IMR-90 (cell line): ENCODE data around the gene NECAB2. TPM values are rescaled to one million over a fixed set of nuclear protein-coding genes. Genes with fewer than 3 reads are reported as not detected.

Experiments
- ATAC-seq: fragments of 200-7000 bp; cut with Tn5 transposase; 2 replicates; pipeline ENCODE4 v1.9.1; 2020; ENCODE audit warnings: low read depth, mild to moderate bottlenecking, moderate library complexity
- BruUV-seq: library from RNA; stranded (reverse); fragments of 400-500 nt; replicated peaks from 2 replicates; lab custom pipeline; 2021; lab: Mats Ljungman, UMichigan
- CTCF ChIA-PET: fragments of 300-600 bp; formaldehyde crosslinking; extraction: SDS; loops from one replicate; lab custom pipeline; 2021; ENCODE audit warnings: antibody characterized with exemption; lab: Yijun Ruan, JAX
- POLR2A ChIA-PET: fragments of 300-600 bp; sonication (Branson Sonifier 250); formaldehyde crosslinking; loops from one replicate; lab custom pipeline; 2022; ENCODE audit warnings: antibody characterized with exemption; ENCODE audit not compliant: unreplicated experiment; lab: Charles Lee
- DNase-seq: peaks from one replicate; pipeline ENCODE4 v3.0.0; 2013
- H2AFZ ChIP-seq: replicated peaks from 2 replicates; pipeline ENCODE3; 2013; ENCODE audit warnings: low read length, mild to moderate bottlenecking; ENCODE audit not compliant: poor library complexity
- H2AK5ac ChIP-seq: 2 replicates; pipeline ENCODE4 v1.6.1; 2013; ENCODE audit warnings: low read depth, low read length, inconsistent platforms
- H2AK9ac ChIP-seq: replicated peaks from 2 replicates; pipeline ENCODE3; 2013; ENCODE audit warnings: mild to moderate bottlenecking, low read depth, low read length, moderate library complexity; ENCODE audit not compliant: poor library complexity
- H2BK120ac ChIP-seq: 2 replicates; pipeline ENCODE4 v1.6.1; 2013; ENCODE audit warnings: low read depth, low read length, inconsistent platforms
- H2BK15ac ChIP-seq: 3 replicates; pipeline ENCODE4 v1.6.1; 2013; ENCODE audit warnings: low read depth, low read length, inconsistent platforms
- H2BK20ac ChIP-seq: 2 replicates; pipeline ENCODE4 v1.6.1; 2013; ENCODE audit warnings: low read depth, mild to moderate bottlenecking, inconsistent platforms, low read length, moderate library complexity
- H2BK5ac ChIP-seq: 2 replicates; pipeline ENCODE4 v1.6.1; 2013; ENCODE audit warnings: mild to moderate bottlenecking, low read depth, low read length, inconsistent platforms; ENCODE audit not compliant: poor library complexity, severe bottlenecking
- H3K14ac ChIP-seq: replicated peaks from 2 replicates; pipeline ENCODE4 v1.6.1; 2013; ENCODE audit warnings: low read depth, low read length, inconsistent platforms
- H3K18ac ChIP-seq: 2 replicates; pipeline ENCODE4 v1.6.1; 2013; ENCODE audit warnings: low read depth, low read length, control low read depth
- H3K23ac ChIP-seq: 2 replicates; pipeline ENCODE4 v1.6.1; 2013; ENCODE audit warnings: low read depth, low read length, inconsistent platforms
- H3K27ac ChIP-seq: 2 replicates; pipeline ENCODE4 v1.5.1; 2013; ENCODE audit warnings: mild to moderate bottlenecking, control low read depth, low read length; ENCODE audit not compliant: insufficient read depth
- H3K27me3 ChIP-seq: 2 replicates; pipeline ENCODE4 v1.6.1; 2013; ENCODE audit warnings: low read length; ENCODE audit not compliant: control insufficient read depth, insufficient read depth
- H3K36me3 ChIP-seq: 2 replicates; pipeline ENCODE4 v1.6.1; 2013; ENCODE audit warnings: low read length, mixed read lengths; ENCODE audit not compliant: control insufficient read depth, insufficient read depth
- H3K4ac ChIP-seq: 2 replicates; pipeline ENCODE4 v1.6.1; 2013; ENCODE audit warnings: low read depth, low read length, inconsistent platforms
- H3K4me1 ChIP-seq: 2 replicates; pipeline ENCODE4 v1.6.1; 2013; ENCODE audit warnings: low read length, mixed read lengths; ENCODE audit not compliant: control insufficient read depth, insufficient read depth
- H3K4me2 ChIP-seq: 2 replicates; pipeline ENCODE4 v1.6.1; 2013; ENCODE audit warnings: low read depth, mild to moderate bottlenecking, control low read depth, low read length, moderate library complexity
- H3K4me3 ChIP-seq: 2 replicates; pipeline ENCODE4 v1.5.1; 2013; ENCODE audit warnings: low read depth, mild to moderate bottlenecking, control low read depth, low read length, moderate library complexity; ENCODE audit not compliant: insufficient read depth
- H3K56ac ChIP-seq: 2 replicates; pipeline ENCODE4 v1.6.1; 2013; ENCODE audit warnings: low read length, inconsistent platforms; ENCODE audit not compliant: insufficient read depth; ENCODE audit errors: extremely low read depth
- H3K79me1 ChIP-seq, 2 experiments: 2 replicates each; pipeline ENCODE4 v1.6.1; 2013; ENCODE audit warnings: low read length in 2 of 2, inconsistent platforms in 1 of 2, low read depth in 1 of 2
- H3K9ac ChIP-seq: 2 replicates; pipeline ENCODE4 v1.6.1; 2013; ENCODE audit warnings: low read depth, low read length, control low read depth
- H3K9me1 ChIP-seq: 2 replicates; pipeline ENCODE4 v1.6.1; 2013; ENCODE audit warnings: low read length, inconsistent platforms; ENCODE audit not compliant: insufficient read depth
- H3K9me3 ChIP-seq: 2 replicates; pipeline ENCODE4 v1.6.1; 2013; ENCODE audit warnings: low read length; ENCODE audit not compliant: control insufficient read depth, insufficient read depth
- H4K20me1 ChIP-seq: 2 replicates; pipeline ENCODE4 v1.6.1; 2013; ENCODE audit warnings: low read length, inconsistent platforms; ENCODE audit not compliant: insufficient read depth
- H4K5ac ChIP-seq: 2 replicates; pipeline ENCODE4 v1.6.1; 2013; ENCODE audit warnings: mild to moderate bottlenecking, low read depth, low read length, control low read depth
- H4K8ac ChIP-seq, 2 experiments: 2 replicates each; pipeline ENCODE4 v1.6.1; 2013; ENCODE audit warnings: low read depth in 2 of 2, low read length in 2 of 2, control low read depth in 1 of 2, inconsistent platforms in 1 of 2
- H4K91ac ChIP-seq: 2 replicates; pipeline ENCODE4 v1.6.1; 2013; ENCODE audit warnings: low read depth, low read length, inconsistent platforms; ENCODE audit not compliant: insufficient read depth
- BHLHE40 ChIP-seq: fragments of 150-350 bp; IDR thresholded peaks from 2 replicates; pipeline ENCODE4 v1.6.1; 2016; ENCODE audit warnings: mild to moderate bottlenecking, low read depth, low read length
- CEBPB ChIP-seq: IDR thresholded peaks from 2 replicates; pipeline ENCODE4 v1.6.1; 2012; ENCODE audit warnings: low read depth, low read length, improper control_type of control experiment
- CHD1 ChIP-seq: IDR thresholded peaks from 2 replicates; pipeline ENCODE4 v1.6.1; 2012; ENCODE audit warnings: low read depth, low read length, improper control_type of control experiment
- ELK1 ChIP-seq: fragments of 150-350 bp; IDR thresholded peaks from 2 replicates; pipeline ENCODE4 v1.6.1; 2016; ENCODE audit warnings: low read depth, mild to moderate bottlenecking, low read length, moderate library complexity, borderline replicate concordance
- FOS ChIP-seq: fragments of 150-350 bp; IDR thresholded peaks from 2 replicates; pipeline ENCODE4 v1.6.1; 2016; ENCODE audit warnings: low read depth, low read length
- MAFK ChIP-seq: IDR thresholded peaks from 2 replicates; pipeline ENCODE4 v1.6.1; 2012; ENCODE audit warnings: low read depth, low read length, improper control_type of control experiment
- MAZ ChIP-seq: IDR thresholded peaks from 2 replicates; pipeline ENCODE4 v1.6.1; 2012; ENCODE audit warnings: low read depth, mild to moderate bottlenecking, low read length, improper control_type of control experiment, moderate library complexity, borderline replicate concordance
- MXI1 ChIP-seq: IDR thresholded peaks from 2 replicates; pipeline ENCODE4 v1.6.1; 2012; ENCODE audit warnings: low read depth, mild to moderate bottlenecking, low read length, moderate library complexity, borderline replicate concordance
- NFE2L2 ChIP-seq: fragments of 150-350 bp; IDR thresholded peaks from 2 replicates; pipeline ENCODE4 v1.6.1; 2016; ENCODE audit warnings: low read depth, mild to moderate bottlenecking, low read length
- POLR2A ChIP-seq: IDR thresholded peaks from 2 replicates; pipeline ENCODE4 v1.6.1; 2012; ENCODE audit warnings: mild to moderate bottlenecking, low read depth, low read length
- RAD21 ChIP-seq: IDR thresholded peaks from 2 replicates; pipeline ENCODE4 v1.6.1; 2012; ENCODE audit warnings: low read length, improper control_type of control experiment
- RCOR1 ChIP-seq: IDR thresholded peaks from 2 replicates; pipeline ENCODE4 v1.6.1; 2012; ENCODE audit warnings: mild to moderate bottlenecking, low read length, improper control_type of control experiment; ENCODE audit not compliant: insufficient replicate concordance
- RFX5 ChIP-seq: IDR thresholded peaks from 2 replicates; pipeline ENCODE4 v1.8.0; 2012; ENCODE audit warnings: low read depth, mild to moderate bottlenecking, low read length, moderate library complexity
- SMC3 ChIP-seq: fragments of 150-350 bp; IDR thresholded peaks from 2 replicates; pipeline ENCODE4 v1.6.1; 2016; ENCODE audit warnings: low read depth, mild to moderate bottlenecking, antibody characterized with exemption, low read length, moderate library complexity
- USF2 ChIP-seq: fragments of 150-350 bp; IDR thresholded peaks from 2 replicates; pipeline ENCODE4 v1.6.1; 2017; ENCODE audit warnings: mild to moderate bottlenecking, antibody characterized with exemption, low read length, low read depth
- whole genome bisulfite sequencing, 2 experiments: methylation state at CpG; one replicate each; pipeline versions ENCODE4 v1.1.5 to v1.1.7; 2013; ENCODE audit warnings: missing lambda C conversion rate in 2 of 2; ENCODE audit not compliant: insufficient read length in 1 of 2; ENCODE audit errors: extremely low coverage in 2 of 2; 5-methylcytosine and 5-hydroxymethylcytosine counted together
- dilution Hi-C: fragments of 300-500 bp; cut with HindIII; formaldehyde crosslinking; loops from one replicate; pipeline ENCODE4 v1.14.3; 2018; ENCODE audit warnings: low sequenced_read_pairs; ENCODE audit not compliant: unreplicated experiment
- in situ Hi-C: fragments of 300-500 bp; cut with MboI; formaldehyde crosslinking; loops from 3 replicates; pipeline ENCODE4 v1.14.3; 2019; ENCODE audit warnings: low sequenced_read_pairs, inconsistent platforms, mixed read lengths
- intact Hi-C: fragments of 100-400 bp; cut with micrococcal nuclease; formaldehyde crosslinking; loops from 2 replicates; pipeline ENCODE4 v1.10.0; 2022
- polyA plus RNA-seq, 3 experiments: library from polyadenylated mRNA; depleted of rRNA; stranded (reverse); fragments of >200 nt; gene quantifications; 2 replicates each; pipeline ENCODE4 v1.2.3, GENCODE V29; 2012; ENCODE audit warnings: low replicate concordance in 1 of 3
- total RNA-seq: library from RNA; depleted of rRNA; stranded (reverse); fragments of >200 nt; gene quantifications from 2 replicates; pipeline ENCODE4 v1.2.3, GENCODE V29; 2012
- TF ChIP-seq, protein P1 (sequence below): conservative IDR thresholded peaks from 2 replicates; pipeline ENCODE4 v1.5.1; 2012; ENCODE audit warnings: mild to moderate bottlenecking, low read depth, low read length, improper control_type of control experiment

Gene NECAB2
- total and polyA plus RNA-seq, 2 of the 4 experiments (the other 2 are of a cell fraction), result 0.27 TPM; not detected in 1

- no TSS peak for BruUV-seq
- Histone ChIP-seq H3K36me3 (peaks cover 10% of the 10 kb centered on the region), H3K18ac (no peak overlapping the region), H4K5ac (no peak overlapping the region), H4K20me1 (peaks cover 21% of the 10 kb centered on the region; the same call in 1 of the 2 replicates), H3K14ac (no peak overlapping the region), H2BK120ac (no peak overlapping the region), H2BK15ac (no peak overlapping the region), H3K9me3 (no peaks in the 10 kb centered on the region), H3K4me2 (peak overlapping the region; percentile 53), H2AK9ac (peak overlapping the region; percentile 85), H2BK5ac (no peak overlapping the region), H3K27ac (no peak overlapping the region), H3K4me1 (peaks cover 14% of the 10 kb centered on the region), H3K27me3 (no peaks in the 10 kb centered on the region), H3K79me1 (peaks cover 0 to 25% of the 10 kb centered on the region in 2 experiments; a peak in 1 of 4 replicates), H3K56ac (no peak overlapping the region), H3K4me3 (no peak overlapping the region), H3K9me1 (peaks cover 8% of the 10 kb centered on the region), H3K9ac (0 out of 2 replicates have a peak overlapping the region, but pooled peaks have one; percentile 2), H3K23ac (no peak overlapping the region), H2AFZ (no peak overlapping the region), H2BK20ac (no peak overlapping the region), H3K4ac (peak overlapping the region; percentile 19; the same call in 1 of the 2 replicates), H4K91ac (0 out of 2 replicates have a peak overlapping the region, but pooled peaks have one; percentile 35), H2AK5ac (peak overlapping the region; percentile 13; the same call in 1 of the 2 replicates), H4K8ac (no peak overlapping the region; a peak in 1 of 4 replicates)
- ChIA-PET CTCF (interaction anchor here (0.8 to 1.4 kb wide), 2 partner anchors 10 to 109 kb away, joined by 3 to 4 read pairs; no protein-coding TSS in a partner anchor), POLR2A (no interaction called here)
- WGBS, 2 experiments, result 73% methylated on average over 2 of the region's 9 CpGs; no CpG with 5 or more reads in 1 of the 2 experiments
- TF ChIP-seq, protein P1, sequence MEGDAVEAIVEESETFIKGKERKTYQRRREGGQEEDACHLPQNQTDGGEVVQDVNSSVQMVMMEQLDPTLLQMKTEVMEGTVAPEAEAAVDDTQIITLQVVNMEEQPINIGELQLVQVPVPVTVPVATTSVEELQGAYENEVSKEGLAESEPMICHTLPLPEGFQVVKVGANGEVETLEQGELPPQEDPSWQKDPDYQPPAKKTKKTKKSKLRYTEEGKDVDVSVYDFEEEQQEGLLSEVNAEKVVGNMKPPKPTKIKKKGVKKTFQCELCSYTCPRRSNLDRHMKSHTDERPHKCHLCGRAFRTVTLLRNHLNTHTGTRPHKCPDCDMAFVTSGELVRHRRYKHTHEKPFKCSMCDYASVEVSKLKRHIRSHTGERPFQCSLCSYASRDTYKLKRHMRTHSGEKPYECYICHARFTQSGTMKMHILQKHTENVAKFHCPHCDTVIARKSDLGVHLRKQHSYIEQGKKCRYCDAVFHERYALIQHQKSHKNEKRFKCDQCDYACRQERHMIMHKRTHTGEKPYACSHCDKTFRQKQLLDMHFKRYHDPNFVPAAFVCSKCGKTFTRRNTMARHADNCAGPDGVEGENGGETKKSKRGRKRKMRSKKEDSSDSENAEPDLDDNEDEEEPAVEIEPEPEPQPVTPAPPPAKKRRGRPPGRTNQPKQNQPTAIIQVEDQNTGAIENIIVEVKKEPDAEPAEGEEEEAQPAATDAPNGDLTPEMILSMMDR, result no peak
- TF ChIP-seq RCOR1 (no peak), CHD1 (no peak), RAD21 (no peak), MAFK (no peak), FOS (no peak), CEBPB (no peak), MAZ (no peak), ELK1 (no peak), SMC3 (no peak), NFE2L2 (no peak), USF2 (no peak), BHLHE40 (no peak), RFX5 (no peak), MXI1 (no peak), POLR2A (no peak)
- ATAC-seq, result no peak
- in situ Hi-C loops, result loop anchor here (25.0 kb wide), 1 partner anchor 533 kb away; no protein-coding TSS in a partner anchor
- peak; percentile 38 for DNase-seq
- dilution Hi-C loops, result no loop called here
- intact Hi-C loops, result no loop called here
These were observed 13.4 kb upstream of the NECAB2 start for GRCh38 chr16:83954577-83955016.
